Measurements from ENCODE around the gene MEIS2.

The MEIS2 gene

DNA sequence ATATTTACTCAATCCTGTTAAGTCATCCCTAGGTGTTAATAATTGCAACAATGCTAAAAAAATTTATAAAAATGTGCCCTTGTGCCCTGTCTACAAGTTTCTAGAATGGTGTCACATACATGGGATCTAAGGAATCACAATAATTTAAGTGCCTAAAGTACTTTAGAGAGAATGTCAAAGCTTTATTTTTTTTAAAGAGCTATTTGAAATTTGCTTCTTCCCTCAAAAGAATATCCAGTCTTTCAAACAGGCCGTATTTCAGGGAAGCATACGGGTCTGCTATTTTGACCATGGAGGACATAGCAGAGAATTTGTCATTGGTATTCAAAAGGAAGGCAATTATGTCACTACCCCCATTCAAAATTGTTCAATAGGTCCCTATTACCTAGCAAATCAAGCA, 29.7 kb downstream of the MEIS2 start:
- DNase-seq = no peak

GRCh38 chr15:37061996-37062395, 38.4 kb downstream of the MEIS2 start:
- no peak for DNase-seq

- no peak for DNase-seq
Observed at GRCh38 chr15:37059086-37059485, 41.3 kb downstream of the MEIS2 start.

- DNase-seq = no peak
Observed at GRCh38 chr15:37058316-37058985, 41.9 kb downstream of the MEIS2 start.

DNA sequence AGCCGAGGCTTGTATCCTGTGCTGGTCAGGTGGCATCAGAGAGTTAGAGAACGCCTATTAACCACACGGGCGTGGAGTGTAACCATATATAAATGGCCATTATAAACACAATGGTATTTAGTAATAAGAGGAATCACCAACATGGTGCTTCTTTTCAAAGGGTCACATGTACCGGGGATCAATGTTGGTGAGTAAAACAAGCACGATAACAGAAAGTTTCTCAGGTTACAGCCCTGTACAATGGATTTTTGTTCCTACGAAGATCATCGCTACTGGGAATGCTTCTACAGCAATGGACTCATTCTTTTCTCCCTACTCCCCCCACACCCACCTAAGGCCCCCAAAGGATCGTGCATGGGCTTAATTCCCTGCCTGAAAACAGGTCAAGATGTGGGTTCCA, 42.5 kb downstream of the MEIS2 start:
- no peak for DNase-seq

DNA sequence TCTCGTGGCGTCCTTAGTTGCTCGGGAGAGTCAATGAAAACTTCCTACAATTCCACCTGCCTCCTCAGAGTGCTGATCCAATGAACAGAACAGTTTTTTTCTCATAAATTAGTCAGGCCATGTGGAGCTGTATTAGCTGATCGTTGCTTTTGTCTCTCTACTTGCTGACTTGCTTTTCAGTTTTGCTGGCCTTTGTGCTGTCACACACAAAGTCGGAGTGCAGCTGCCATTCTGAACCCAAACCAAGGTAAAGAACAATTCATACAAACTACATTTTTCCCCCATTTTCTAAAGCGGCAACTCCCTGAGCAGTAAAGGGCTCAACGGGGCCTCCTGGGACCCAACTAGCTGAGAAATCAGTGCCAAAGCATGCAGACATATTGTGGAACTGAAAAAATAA, 43.1 kb downstream of the MEIS2 start:
- no peak for DNase-seq

DNA sequence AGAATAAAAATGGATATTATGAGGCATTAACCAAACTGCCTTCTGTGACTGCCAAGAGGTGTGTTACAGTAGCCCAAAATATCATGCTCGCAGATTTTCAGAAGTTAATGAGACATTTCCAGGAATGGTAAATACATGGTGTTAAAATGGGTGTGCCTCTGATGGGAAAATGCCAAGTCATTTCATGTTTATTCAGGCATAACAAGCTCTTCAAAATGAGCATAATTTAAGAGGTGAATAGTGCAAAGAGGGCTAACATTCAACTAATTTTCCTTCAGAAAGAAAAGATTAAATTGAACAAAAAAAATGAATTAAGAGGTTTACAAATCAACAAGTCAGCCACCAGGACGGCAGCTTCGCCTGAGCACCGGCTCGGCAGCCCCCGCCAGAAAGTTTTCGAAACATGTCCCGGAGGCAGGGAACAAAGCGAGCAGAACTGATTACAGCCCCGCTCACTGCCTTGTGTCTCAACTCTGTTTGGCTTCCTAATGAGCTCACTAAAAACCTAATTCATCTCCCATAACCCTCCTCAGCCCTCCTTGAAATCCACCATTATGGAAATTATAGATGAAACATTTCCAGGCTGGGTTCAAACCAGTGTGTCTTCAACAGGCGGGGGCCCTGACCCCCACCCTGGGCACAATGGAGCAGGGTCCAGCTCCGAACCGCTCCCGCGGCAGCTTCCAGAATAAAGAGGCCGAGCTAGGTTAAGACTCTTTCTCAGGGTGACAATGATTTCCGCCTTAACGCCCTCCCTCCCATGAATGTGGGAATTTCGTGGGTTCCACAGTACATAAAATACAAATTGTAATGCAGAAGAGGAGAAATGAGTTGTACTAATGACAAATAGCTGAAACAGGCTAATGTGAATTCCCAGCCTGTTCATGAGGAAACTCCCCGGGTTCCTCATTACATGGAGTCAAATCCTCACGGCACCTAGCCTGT, 43.9 kb downstream of the MEIS2 start:
- no peak for DNase-seq

- DNase-seq = no peak
Observed at GRCh38 chr15:37055481-37055880, 44.9 kb downstream of the MEIS2 start.

DNA sequence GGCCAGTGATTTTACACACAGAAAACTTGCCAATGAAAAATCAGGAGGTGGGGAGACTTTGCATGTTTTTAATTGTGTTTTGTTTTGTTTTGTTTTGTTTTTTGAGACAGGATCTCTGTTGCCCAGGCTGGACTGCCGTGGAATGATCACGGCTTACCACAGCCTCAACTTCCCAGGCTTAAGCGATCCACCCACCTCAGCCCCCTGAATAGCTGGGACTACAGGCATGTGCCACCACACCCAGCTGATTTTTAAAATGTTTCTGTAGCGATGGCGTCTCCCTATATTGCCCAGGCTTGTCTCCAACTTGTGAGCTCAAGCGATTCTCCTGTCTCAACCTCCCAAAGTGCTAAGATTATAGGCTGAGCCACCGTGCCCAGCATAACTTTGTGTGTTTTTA, 46.0 kb downstream of the MEIS2 start:
- no peak for DNase-seq

- DNase-seq = no peak
Observed at GRCh38 chr15:37053166-37053565, 47.2 kb downstream of the MEIS2 start.

DNA sequence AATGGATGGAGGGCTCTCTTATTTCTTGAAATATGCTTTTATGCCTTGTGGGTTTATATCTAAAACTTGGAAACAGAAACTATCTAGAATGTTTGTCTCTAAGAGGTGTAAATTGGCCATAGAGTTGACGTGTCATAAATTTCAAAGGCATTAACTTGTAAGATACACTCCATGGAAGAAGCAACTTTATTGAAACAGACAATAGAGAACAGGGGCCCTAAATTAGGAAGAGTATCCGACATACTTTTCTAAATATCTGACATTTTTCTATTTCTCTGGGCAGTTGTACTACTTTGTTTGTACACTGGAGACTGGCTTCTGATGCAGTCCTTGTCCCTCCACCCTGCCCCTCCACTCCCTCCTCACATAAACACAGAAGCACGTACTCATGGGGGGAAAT, 50.0 kb downstream of the MEIS2 start:
- no peak for DNase-seq

DNA sequence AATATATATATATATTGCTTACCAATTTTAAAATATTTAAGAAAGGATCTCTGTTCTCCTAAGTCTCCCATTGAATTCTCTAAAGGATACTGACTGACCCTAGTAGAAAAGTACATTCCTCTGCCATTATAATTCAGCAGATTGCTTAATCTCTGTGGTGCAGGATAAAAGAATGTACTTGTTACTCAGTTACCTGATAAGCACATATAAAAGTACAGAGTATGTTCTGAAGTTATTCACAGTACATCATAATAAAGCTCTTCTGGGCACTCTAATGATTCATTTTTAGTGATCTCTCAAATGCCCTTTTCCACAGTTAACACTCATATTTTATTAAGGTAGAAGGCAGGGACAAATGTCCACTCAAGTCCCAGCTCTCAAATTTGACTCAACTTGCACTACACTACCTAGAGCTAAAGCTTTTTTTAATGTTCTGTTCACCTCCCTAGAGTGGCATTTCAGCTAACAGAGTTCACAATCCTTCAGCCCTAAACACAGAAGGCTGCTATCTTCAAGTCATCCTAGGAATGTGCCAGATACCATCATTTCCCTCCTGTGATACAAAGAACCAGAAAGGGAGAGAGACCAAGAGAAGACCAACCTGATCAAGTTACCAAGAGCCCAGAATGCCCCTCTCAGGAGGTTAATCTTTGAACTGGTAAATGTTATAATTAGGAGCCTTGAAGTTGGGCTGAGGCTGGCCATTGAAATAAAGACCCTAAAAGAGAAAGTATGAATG, 53.3 kb downstream of the MEIS2 start:
- no peak for DNase-seq

GRCh38 chr15:37045859-37046740, 54.2 kb downstream of the MEIS2 start:
- no peak for DNase-seq

- DNase-seq = no peak
Observed at GRCh38 chr15:37044915-37045648, 55.3 kb downstream of the MEIS2 start.

GRCh38 chr15:37041836-37042235, 58.5 kb downstream of the MEIS2 start:
- no peak for DNase-seq

- DNase-seq = no peak
Observed at GRCh38 chr15:37041042-37041441, 59.3 kb downstream of the MEIS2 start.

- no peak for DNase-seq
Observed at GRCh38 chr15:37040072-37040742, 60.1 kb downstream of the MEIS2 start.

DNA sequence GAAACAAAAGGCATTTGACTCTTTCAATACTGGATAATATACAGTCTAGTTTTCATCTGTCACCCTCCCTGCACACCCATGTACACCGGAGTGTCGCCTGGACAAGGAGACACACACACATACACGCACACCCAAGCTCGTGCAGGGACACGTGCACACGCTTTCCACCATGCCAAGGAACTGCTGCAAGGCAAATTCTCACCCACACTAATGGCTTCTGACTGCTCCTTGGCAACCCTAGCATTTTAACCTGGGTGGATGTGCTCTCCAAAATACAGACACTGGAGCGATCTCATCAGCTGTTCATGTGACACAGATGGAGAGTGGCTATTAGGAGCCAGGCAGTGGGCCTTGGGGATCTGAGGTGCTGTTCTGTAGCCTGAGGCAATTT, 61.6 kb downstream of the MEIS2 start:
- DNase-seq = no peak

DNA sequence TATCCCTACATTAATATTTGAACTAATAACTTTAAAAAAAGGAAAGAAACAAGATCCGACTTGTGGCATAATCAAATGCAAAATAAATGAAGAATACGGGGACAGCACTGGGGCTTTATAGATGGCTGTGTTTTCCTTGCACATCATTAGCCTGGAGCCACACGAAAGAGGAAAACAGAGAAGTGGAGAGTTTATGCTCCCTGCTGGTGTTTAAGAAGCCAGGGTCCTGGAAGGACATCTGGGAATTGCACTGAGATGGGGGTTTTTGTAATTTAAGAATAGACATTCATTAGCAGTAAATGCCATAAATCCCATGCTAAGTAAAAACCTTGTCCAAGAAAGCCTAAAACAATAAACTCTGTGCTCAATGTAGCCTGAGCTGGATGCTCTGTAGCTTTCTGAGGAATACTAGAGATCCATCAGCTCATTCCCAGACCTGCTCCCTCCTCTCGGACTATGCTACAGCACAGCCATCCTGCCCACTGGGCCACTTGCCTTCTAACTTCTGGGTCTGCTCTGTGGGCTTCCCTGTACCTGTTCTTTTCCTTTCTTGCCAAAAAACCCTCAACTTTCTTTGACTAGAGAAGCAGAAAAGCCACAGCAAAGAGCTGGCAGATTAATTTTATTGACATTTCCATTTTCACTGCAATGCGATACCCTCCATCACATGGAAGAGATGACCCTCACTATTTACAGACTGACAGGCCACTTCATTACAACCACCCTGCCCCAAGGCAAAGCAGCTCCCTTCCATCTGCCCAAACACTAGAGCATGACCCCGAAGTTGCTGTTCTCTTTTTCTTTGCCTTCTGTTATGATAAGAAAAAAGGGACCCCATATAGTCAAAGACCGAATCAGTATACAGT, 62.3 kb downstream of the MEIS2 start:
- no peak for DNase-seq

GRCh38 chr15:37037071-37037655, 63.2 kb downstream of the MEIS2 start:
- DNase-seq = no peak

Measured in NCI-H1048 (cell line).